Nephron (organoid): Measurements from ENCODE around the gene CRTC1.

Experiments used
- H3K27ac Mint-ChIP-seq, 3 experiments: 2 replicates each; pipeline ENCODE4 v1.8.0; 2020; ENCODE audit warnings: mixed read lengths in 3 of 3, mild to moderate bottlenecking in 2 of 3, moderate library complexity in 1 of 3
- H3K27me3 Mint-ChIP-seq: 2 replicates; pipeline ENCODE4 v1.8.0; 2021; ENCODE audit warnings: low read depth, mild to moderate bottlenecking, moderate library complexity, mixed read lengths
- H3K36me3 Mint-ChIP-seq: 2 replicates; pipeline ENCODE4 v1.8.0; 2020; ENCODE audit warnings: low read depth, mixed read lengths
- H3K4me1 Mint-ChIP-seq: 2 replicates; pipeline ENCODE4 v1.8.0; 2020; ENCODE audit warnings: mixed read lengths
- H3K4me3 Mint-ChIP-seq, 3 experiments: 2 replicates each; pipeline ENCODE4 v1.8.0; 2020; ENCODE audit warnings: mild to moderate bottlenecking in 3 of 3, mixed read lengths in 3 of 3, moderate library complexity in 2 of 3
- H3K9me3 Mint-ChIP-seq: 2 replicates; pipeline ENCODE4 v1.8.0; 2020; ENCODE audit warnings: mixed read lengths
- TF ChIP-seq, protein P1 (sequence below), 3 experiments: fragments of 200-600 bp; sonication (generic); IDR thresholded peaks; one replicate each; pipeline ENCODE4 v1.5.0; 2021; ENCODE audit warnings: antibody characterized with exemption in 3 of 3; ENCODE audit not compliant: unreplicated experiment in 3 of 3

Gene CRTC1

GRCh38 chr19:18646535-18647370 is 36.7 kb upstream of the CRTC1 start:
- H3K4me3 Mint-ChIP-seq, result peak overlapping the region in 2 of 3 experiments; percentile 7 to 52
- H3K4me1 Mint-ChIP-seq, result peaks cover 48% of the 10 kb centered on the region
- TF ChIP-seq, protein P1, sequence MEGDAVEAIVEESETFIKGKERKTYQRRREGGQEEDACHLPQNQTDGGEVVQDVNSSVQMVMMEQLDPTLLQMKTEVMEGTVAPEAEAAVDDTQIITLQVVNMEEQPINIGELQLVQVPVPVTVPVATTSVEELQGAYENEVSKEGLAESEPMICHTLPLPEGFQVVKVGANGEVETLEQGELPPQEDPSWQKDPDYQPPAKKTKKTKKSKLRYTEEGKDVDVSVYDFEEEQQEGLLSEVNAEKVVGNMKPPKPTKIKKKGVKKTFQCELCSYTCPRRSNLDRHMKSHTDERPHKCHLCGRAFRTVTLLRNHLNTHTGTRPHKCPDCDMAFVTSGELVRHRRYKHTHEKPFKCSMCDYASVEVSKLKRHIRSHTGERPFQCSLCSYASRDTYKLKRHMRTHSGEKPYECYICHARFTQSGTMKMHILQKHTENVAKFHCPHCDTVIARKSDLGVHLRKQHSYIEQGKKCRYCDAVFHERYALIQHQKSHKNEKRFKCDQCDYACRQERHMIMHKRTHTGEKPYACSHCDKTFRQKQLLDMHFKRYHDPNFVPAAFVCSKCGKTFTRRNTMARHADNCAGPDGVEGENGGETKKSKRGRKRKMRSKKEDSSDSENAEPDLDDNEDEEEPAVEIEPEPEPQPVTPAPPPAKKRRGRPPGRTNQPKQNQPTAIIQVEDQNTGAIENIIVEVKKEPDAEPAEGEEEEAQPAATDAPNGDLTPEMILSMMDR (IDR thresholded peaks at IDR 0.05; ENCODE audit: unreplicated experiment in 3 of 3), result no peak
- H3K36me3 Mint-ChIP-seq, result peaks cover 4% of the 10 kb centered on the region
- peaks cover 23% of the 10 kb centered on the region for H3K27me3 Mint-ChIP-seq
- H3K9me3 Mint-ChIP-seq, result no peaks in the 10 kb centered on the region
- peak overlapping the region; percentile 21 to 47 (median 46) for H3K27ac Mint-ChIP-seq

GRCh38 chr19:18647371-18647767 is 36.1 kb upstream of the CRTC1 start:
- TF ChIP-seq, protein P1 (IDR thresholded peaks at IDR 0.05; ENCODE audit: unreplicated experiment in 3 of 3), result no peak
- Mint-ChIP-seq H3K4me1 (peaks cover 51% of the 10 kb centered on the region), H3K9me3 (no peaks in the 10 kb centered on the region), H3K36me3 (peaks cover 4% of the 10 kb centered on the region), H3K4me3 (peak overlapping the region in 1 of 3 experiments; percentile 7), H3K27ac (peak overlapping the region; percentile 21 to 47 (median 46)), H3K27me3 (peaks cover 23% of the 10 kb centered on the region)

DNA sequence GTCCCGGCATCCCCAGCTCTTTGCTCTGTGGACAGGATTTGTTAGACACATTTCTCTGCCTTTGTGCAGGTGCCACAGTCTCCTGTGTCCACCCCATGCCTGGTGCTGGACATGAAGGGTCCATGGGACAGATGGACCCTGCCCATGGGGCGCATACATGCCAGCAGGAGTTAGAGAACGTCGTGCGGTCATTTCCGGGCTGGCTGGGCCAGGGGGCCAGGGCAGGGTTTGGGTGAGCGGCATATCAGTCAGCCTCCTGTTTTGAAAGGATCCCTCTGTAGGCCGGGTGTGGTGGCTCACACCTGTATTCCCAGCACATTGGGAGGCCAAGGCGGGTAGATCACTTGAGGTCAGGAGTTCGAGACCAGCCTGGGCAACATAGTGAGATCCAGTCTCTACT is 35.7 kb upstream of the CRTC1 start:
- peaks cover 4% of the 10 kb centered on the region for H3K36me3 Mint-ChIP-seq
- peak overlapping the region in 1 of 3 experiments; percentile 7 for H3K4me3 Mint-ChIP-seq
- peaks cover 24% of the 10 kb centered on the region for H3K27me3 Mint-ChIP-seq
- H3K27ac Mint-ChIP-seq, result peak overlapping the region; percentile 21 to 70 (median 58)
- H3K9me3 Mint-ChIP-seq, result no peaks in the 10 kb centered on the region
- H3K4me1 Mint-ChIP-seq, result peaks cover 51% of the 10 kb centered on the region
- TF ChIP-seq, protein P1 (IDR thresholded peaks at IDR 0.05; ENCODE audit: unreplicated experiment in 3 of 3), result no peak

- TF ChIP-seq, protein P1 (IDR thresholded peaks at IDR 0.05; ENCODE audit: unreplicated experiment in 3 of 3), result no peak
- H3K9me3 Mint-ChIP-seq, result no peaks in the 10 kb centered on the region
- peaks cover 26% of the 10 kb centered on the region for H3K27me3 Mint-ChIP-seq
- H3K4me1 Mint-ChIP-seq, result peaks cover 51% of the 10 kb centered on the region
- peaks cover 2% of the 10 kb centered on the region for H3K36me3 Mint-ChIP-seq
- H3K27ac Mint-ChIP-seq, result peak overlapping the region; percentile 58 to 90 (median 81)
- H3K4me3 Mint-ChIP-seq, result peak overlapping the region; percentile 4 to 64 (median 49)
Observed at GRCh38 chr19:18648973-18649315, 34.5 kb upstream of the CRTC1 start.

DNA sequence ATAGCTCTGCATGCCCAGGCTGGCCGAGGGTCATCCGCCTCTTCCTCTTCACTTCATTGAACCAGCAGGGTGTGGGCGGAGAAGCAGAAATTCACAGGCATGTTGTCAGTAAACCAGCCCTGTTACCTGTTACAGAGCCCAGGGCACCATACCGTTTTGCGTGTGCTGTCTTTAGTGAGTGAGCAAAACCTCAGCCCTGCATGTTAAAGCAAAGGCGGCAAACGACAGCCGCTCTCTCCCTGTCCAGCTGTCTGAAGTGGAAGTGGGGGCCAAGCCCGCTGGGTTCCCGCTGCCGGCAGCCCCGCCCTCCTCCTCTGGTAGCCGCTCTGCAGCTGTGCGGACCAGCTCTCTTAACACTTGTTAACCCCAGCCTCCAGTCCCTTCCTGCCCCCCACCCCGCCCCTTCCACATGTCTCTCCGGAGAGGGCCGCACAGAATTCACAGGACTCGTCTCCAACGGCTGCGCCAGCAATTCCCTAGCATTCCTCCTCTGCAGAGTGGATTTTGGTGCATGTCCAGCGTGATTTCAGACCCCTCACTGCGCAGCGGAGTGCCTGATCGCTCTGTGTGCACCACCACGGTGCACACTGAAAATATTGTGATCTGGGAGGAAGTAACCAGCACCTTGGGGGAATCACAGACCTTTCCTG is 34.0 kb upstream of the CRTC1 start:
- Mint-ChIP-seq H3K4me1 (peaks cover 51% of the 10 kb centered on the region), H3K27ac (peak overlapping the region; percentile 81 to 90 (median 85)), H3K27me3 (peaks cover 26% of the 10 kb centered on the region), H3K9me3 (no peaks in the 10 kb centered on the region), H3K36me3 (no peaks in the 10 kb centered on the region), H3K4me3 (peak overlapping the region; percentile 53 to 77 (median 64))
- TF ChIP-seq, protein P1 (IDR thresholded peaks at IDR 0.05; ENCODE audit: unreplicated experiment in 3 of 3), result no peak
